Measurements from ENCODE around the gene LCORL.
"Not testable (repeated sequence)": the region's sequence is repeated elsewhere in the genome, so short reads cannot be mapped to it uniquely, and the experiment has no call there.

LCORL gene

GRCh38 chr4:17875402-17876070, 146.0 kb downstream of the LCORL start:
- DNase-seq, result no peak
- intact Hi-C loops (cut with DNase I), result no loop called here

- intact Hi-C loops (cut with DNase I), result no loop called here
- DNase-seq, result no peak
These were observed 152.2 kb downstream of the LCORL start for GRCh38 chr4:17869327-17869726.

- intact Hi-C loops (cut with DNase I), result no loop called here
- DNase-seq, result no peak
These were observed 154.3 kb downstream of the LCORL start for GRCh38 chr4:17867276-17867675.

GRCh38 chr4:17866810-17867209, 154.7 kb downstream of the LCORL start:
- DNase-seq, result no peak
- intact Hi-C loops (cut with DNase I), result no loop called here

- no peak for DNase-seq
- intact Hi-C loops (cut with DNase I), result no loop called here
These were observed 155.6 kb downstream of the LCORL start for GRCh38 chr4:17865866-17866363.

GRCh38 chr4:17861906-17862305, 159.6 kb downstream of the LCORL start:
- intact Hi-C loops (cut with DNase I); DNase-seq: not testable (repeated sequence)

- no peak for DNase-seq
- intact Hi-C loops (cut with DNase I), result no loop called here
These were observed 161.7 kb downstream of the LCORL start for GRCh38 chr4:17859793-17860406.

GRCh38 chr4:17854036-17854435, 167.5 kb downstream of the LCORL start:
- no peak for DNase-seq
- intact Hi-C loops (cut with DNase I), result no loop called here

- DNase-seq, result no peak
- intact Hi-C loops (cut with DNase I), result no loop called here
These were observed 169.6 kb downstream of the LCORL start for GRCh38 chr4:17851959-17852358.

- intact Hi-C loops (cut with DNase I); DNase-seq: not testable (repeated sequence)
These were observed 171.3 kb downstream of the LCORL start for GRCh38 chr4:17850295-17850694.

- no peak for DNase-seq
- intact Hi-C loops (cut with DNase I), result no loop called here
These were observed 175.3 kb downstream of the LCORL start for GRCh38 chr4:17846266-17846665.

- intact Hi-C loops (cut with DNase I), result no loop called here
- no peak for DNase-seq
These were observed 197.5 kb downstream of the LCORL start for GRCh38 chr4:17823871-17824669.

- intact Hi-C loops (cut with DNase I), result loop anchor here (10.0 kb wide), 1 partner anchor 262 kb away; no protein-coding TSS in a partner anchor
- DNase-seq, result peak in 2 of 42 donors; percentile 20 to 35
These were observed 204.5 kb downstream of the LCORL start for GRCh38 chr4:17817027-17817426.

- intact Hi-C loops (cut with DNase I), result loop anchor here (10.0 kb wide), 1 partner anchor 261 kb away; no protein-coding TSS in a partner anchor
- DNase-seq, result no peak
These were observed 205.4 kb downstream of the LCORL start for GRCh38 chr4:17816142-17816541.

GRCh38 chr4:17814140-17814539, 207.4 kb downstream of the LCORL start:
- DNase-seq, result no peak
- intact Hi-C loops (cut with DNase I), result loop anchor here (10.0 kb wide), 1 partner anchor 259 kb away; no protein-coding TSS in a partner anchor

GRCh38 chr4:17812801-17813200, 208.8 kb downstream of the LCORL start:
- intact Hi-C loops (cut with DNase I), result loop anchor here (10.0 kb wide), 1 partner anchor 258 kb away; no protein-coding TSS in a partner anchor
- DNase-seq, result no peak

- intact Hi-C loops (cut with DNase I), result loop anchor here (10.0 kb wide), 1 partner anchor 257 kb away; no protein-coding TSS in a partner anchor
- DNase-seq, result no peak
These were observed 209.4 kb downstream of the LCORL start for GRCh38 chr4:17812125-17812524.

GRCh38 chr4:17811078-17811603, 210.4 kb downstream of the LCORL start:
- peak in 7 of 42 donors; percentile 5 to 40 (median 25) for DNase-seq
- intact Hi-C loops (cut with DNase I), result loop anchor here (2.0 to 10.0 kb wide), 2 partner anchors 210 to 256 kb away; partner anchors contain the start of gene LCORL

Data from head of caudate nucleus (tissue), 42 donors.